OCI-LY7 (cell line): Measurements from ENCODE around the gene EYS. TPM values are rescaled to one million over a fixed set of nuclear protein-coding genes. Genes with fewer than 3 reads are reported as not detected.

Source experiments
- BruUV-seq: library from RNA; stranded (reverse); fragments of 400-500 nt; replicated peaks from 2 replicates; lab custom pipeline; 2021; lab: Mats Ljungman, UMichigan
- CTCF ChIA-PET: fragments of 300-600 bp; sonication (Branson Sonifier 250); formaldehyde crosslinking; loops from one replicate; lab custom pipeline; 2022; ENCODE audit warnings: antibody characterized with exemption; ENCODE audit not compliant: unreplicated experiment; lab: Charles Lee
- POLR2A ChIA-PET: fragments of 300-600 bp; sonication (Branson Sonifier 250); formaldehyde crosslinking; loops from one replicate; lab custom pipeline; 2022; ENCODE audit warnings: antibody characterized with exemption; lab: Charles Lee
- DNase-seq: peaks from one replicate; pipeline ENCODE4 v3.0.0-alpha.2; 2015; ENCODE audit warnings: low spot score
- H2AFZ ChIP-seq: fragments of 200-600 bp; sonication (generic), shearing (Covaris generic); 2 replicates; pipeline ENCODE4 v1.6.1; 2014; ENCODE audit warnings: mild to moderate bottlenecking, antibody characterized with exemption, low read length, moderate library complexity
- H3K27ac ChIP-seq: fragments of 200-600 bp; sonication (generic); 2 replicates; pipeline ENCODE4 v1.5.1; 2014; ENCODE audit warnings: mixed run types, low read depth, mild to moderate bottlenecking, moderate library complexity, low read length, inconsistent platforms; ENCODE audit not compliant: poor library complexity, severe bottlenecking
- H3K36me3 ChIP-seq: fragments of 200-600 bp; sonication (generic); 2 replicates; pipeline ENCODE4 v1.6.1; 2014; ENCODE audit warnings: mild to moderate bottlenecking, antibody characterized with exemption, low read length, moderate library complexity, mixed read lengths; ENCODE audit not compliant: insufficient read depth
- H3K4me1 ChIP-seq: fragments of 200-600 bp; sonication (generic); 2 replicates; pipeline ENCODE4 v1.5.1; 2014; ENCODE audit warnings: mild to moderate bottlenecking, low read length; ENCODE audit not compliant: insufficient read depth, poor library complexity, severe bottlenecking
- H3K4me2 ChIP-seq: fragments of 200-600 bp; sonication (generic); 2 replicates; pipeline ENCODE4 v1.6.1; 2014; ENCODE audit warnings: mild to moderate bottlenecking, low read length
- H3K4me3 ChIP-seq: fragments of 200-600 bp; sonication (generic); 2 replicates; pipeline ENCODE4 v1.5.1; 2014; ENCODE audit warnings: mild to moderate bottlenecking, low read depth, low read length; ENCODE audit not compliant: poor library complexity, severe bottlenecking
- H3K79me2 ChIP-seq: fragments of 200-600 bp; sonication (generic); 2 replicates; pipeline ENCODE4 v1.6.1; 2016; ENCODE audit warnings: low read depth, mild to moderate bottlenecking, low read length, moderate library complexity, mixed read lengths; ENCODE audit not compliant: insufficient read depth
- H3K9me2 ChIP-seq: fragments of 200-600 bp; sonication (generic); 2 replicates; pipeline ENCODE4 v1.6.1; 2016; ENCODE audit warnings: mild to moderate bottlenecking, low read length, mixed read lengths; ENCODE audit not compliant: insufficient read depth
- H3K9me3 ChIP-seq: fragments of 200-600 bp; sonication (generic); 2 replicates; pipeline ENCODE4 v1.6.1; 2014; ENCODE audit warnings: mild to moderate bottlenecking, mixed run types, low read length, mixed read lengths
- H4K20me1 ChIP-seq: fragments of 200-600 bp; sonication (generic); 2 replicates; pipeline ENCODE4 v1.6.1; 2014; ENCODE audit warnings: mild to moderate bottlenecking, antibody characterized with exemption, low read length, moderate library complexity, mixed read lengths; ENCODE audit not compliant: insufficient read depth
- EZH2phosphoT487 ChIP-seq: fragments of 200-600 bp; sonication (generic); IDR thresholded peaks from 2 replicates; pipeline ENCODE4 v1.6.1; 2018; ENCODE audit warnings: low read depth, borderline replicate concordance, mild to moderate bottlenecking, mixed run types, antibody characterized with exemption, low read length, moderate library complexity, mixed read lengths
- intact Hi-C: fragments of 100-400 bp; cut with micrococcal nuclease; formaldehyde crosslinking; loops from one replicate; pipeline ENCODE4 v1.10.0; 2022; ENCODE audit not compliant: unreplicated experiment
- total RNA-seq, 2 experiments: library from RNA; depleted of rRNA in 1 of 2; stranded (reverse); fragments of >200 nt in 1 of 2; shearing (Covaris generic) in 1 of 2; gene quantifications; 2 replicates each; pipeline ENCODE4 v1.2.3, GENCODE V29; 2014 to 2022
- TF ChIP-seq, protein P1 (sequence below): fragments of 200-600 bp; sonication (generic); conservative IDR thresholded peaks from 2 replicates; pipeline ENCODE4 v1.5.1; 2014; ENCODE audit warnings: mild to moderate bottlenecking, antibody characterized with exemption, low read length, moderate library complexity, mixed read lengths

The EYS gene
- total RNA-seq, 2 experiments from 2014 or later: not detected

DNA sequence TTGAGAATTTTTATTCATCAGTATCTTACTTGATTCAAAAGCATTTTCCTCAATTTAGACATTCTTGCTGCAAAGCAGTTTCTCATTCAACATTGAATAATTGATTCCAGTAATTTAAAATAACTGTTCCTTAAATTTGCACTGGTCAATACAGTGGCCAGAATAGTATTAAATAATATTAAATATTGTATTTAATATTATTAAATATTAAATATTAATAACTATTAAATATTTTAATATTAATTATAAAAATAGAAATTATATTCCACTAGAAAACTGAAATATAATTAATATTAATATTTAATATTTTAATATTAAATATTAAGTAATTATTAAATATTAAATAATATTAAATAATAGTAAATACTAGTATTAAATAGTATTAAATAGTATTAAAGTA is 758.8 kb downstream of the EYS start:
- POLR2A ChIA-PET: no interaction called here
- Histone ChIP-seq H3K79me2 (no peaks in the 10 kb centered on the region), H3K4me3 (no peak overlapping the region), H3K9me2 (no peaks in the 10 kb centered on the region), H3K36me3 (no peaks in the 10 kb centered on the region), H3K27ac (no peak overlapping the region), H3K9me3 (no peaks in the 10 kb centered on the region), H4K20me1 (no peaks in the 10 kb centered on the region), H2AFZ (no peak overlapping the region), H3K4me1 (no peaks in the 10 kb centered on the region), H3K4me2 (no peak overlapping the region)
- no peak for TF ChIP-seq EZH2phosphoT487
- TF ChIP-seq, protein P1, sequence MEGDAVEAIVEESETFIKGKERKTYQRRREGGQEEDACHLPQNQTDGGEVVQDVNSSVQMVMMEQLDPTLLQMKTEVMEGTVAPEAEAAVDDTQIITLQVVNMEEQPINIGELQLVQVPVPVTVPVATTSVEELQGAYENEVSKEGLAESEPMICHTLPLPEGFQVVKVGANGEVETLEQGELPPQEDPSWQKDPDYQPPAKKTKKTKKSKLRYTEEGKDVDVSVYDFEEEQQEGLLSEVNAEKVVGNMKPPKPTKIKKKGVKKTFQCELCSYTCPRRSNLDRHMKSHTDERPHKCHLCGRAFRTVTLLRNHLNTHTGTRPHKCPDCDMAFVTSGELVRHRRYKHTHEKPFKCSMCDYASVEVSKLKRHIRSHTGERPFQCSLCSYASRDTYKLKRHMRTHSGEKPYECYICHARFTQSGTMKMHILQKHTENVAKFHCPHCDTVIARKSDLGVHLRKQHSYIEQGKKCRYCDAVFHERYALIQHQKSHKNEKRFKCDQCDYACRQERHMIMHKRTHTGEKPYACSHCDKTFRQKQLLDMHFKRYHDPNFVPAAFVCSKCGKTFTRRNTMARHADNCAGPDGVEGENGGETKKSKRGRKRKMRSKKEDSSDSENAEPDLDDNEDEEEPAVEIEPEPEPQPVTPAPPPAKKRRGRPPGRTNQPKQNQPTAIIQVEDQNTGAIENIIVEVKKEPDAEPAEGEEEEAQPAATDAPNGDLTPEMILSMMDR: no peak
- CTCF ChIA-PET: no interaction called here
- intact Hi-C loops: no loop called here
- BruUV-seq: no TSS peak
- DNase-seq: no peak

DNA sequence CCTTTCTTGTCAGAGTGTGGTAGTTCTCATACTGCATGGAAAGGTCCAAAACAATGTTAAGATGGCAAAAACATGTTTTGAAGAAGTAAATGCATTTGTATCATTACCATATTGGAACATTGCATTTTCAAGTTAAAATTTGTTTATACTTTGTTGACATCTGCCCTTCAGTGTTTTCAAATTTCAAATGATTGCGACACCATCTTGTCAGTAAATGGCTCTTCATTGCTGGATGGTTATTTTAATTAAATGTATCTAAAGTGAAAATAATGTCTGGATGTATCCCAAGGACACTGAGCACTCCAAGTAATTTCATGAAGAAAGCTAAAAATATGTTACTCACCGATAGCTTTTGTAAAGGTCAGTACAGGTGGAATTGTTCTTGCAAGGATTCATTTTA is 761.6 kb downstream of the EYS start:
- ChIA-PET CTCF (no interaction called here), POLR2A (no interaction called here)
- H2AFZ ChIP-seq: no peak overlapping the region
- no peak overlapping the region for H3K4me2 ChIP-seq
- no peaks in the 10 kb centered on the region for H3K9me3 ChIP-seq
- TF ChIP-seq, protein P1: no peak
- no peak for TF ChIP-seq EZH2phosphoT487
- H3K27ac ChIP-seq: no peak overlapping the region
- H3K4me1 ChIP-seq: no peaks in the 10 kb centered on the region
- intact Hi-C loops: no loop called here
- no peaks in the 10 kb centered on the region for H3K9me2 ChIP-seq
- no peaks in the 10 kb centered on the region for H4K20me1 ChIP-seq
- BruUV-seq: no TSS peak
- H3K79me2 ChIP-seq: no peaks in the 10 kb centered on the region
- H3K36me3 ChIP-seq: no peaks in the 10 kb centered on the region
- no peak overlapping the region for H3K4me3 ChIP-seq
- DNase-seq: no peak

DNA sequence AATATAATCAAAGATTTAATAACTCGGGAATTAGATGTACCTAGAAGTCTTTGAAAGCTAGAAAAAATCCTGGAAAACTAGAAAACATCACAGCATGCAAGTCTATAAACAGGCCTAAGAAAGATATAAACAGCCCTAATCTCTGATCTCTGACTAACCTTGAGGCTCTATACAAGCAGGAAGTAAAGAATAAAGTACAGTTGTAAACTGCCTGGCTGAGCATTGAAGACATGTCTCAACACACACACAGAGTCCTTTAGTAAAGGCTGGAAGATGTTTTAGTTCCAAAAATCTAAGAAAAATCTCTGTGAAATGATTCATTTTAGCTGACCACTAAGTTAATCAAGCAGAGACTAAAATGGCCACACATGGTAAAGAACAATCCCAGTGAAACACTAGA is 774.5 kb downstream of the EYS start:
- BruUV-seq: no TSS peak

More for the DNA sequence above, 774.5 kb downstream of the EYS start:
- no peaks in the 10 kb centered on the region for H3K79me2 ChIP-seq
- H3K9me3 ChIP-seq: no peaks in the 10 kb centered on the region
- ChIA-PET CTCF (interaction anchor here (0.5 kb wide), 1 partner anchor 26 kb away, joined by 3 read pairs; no protein-coding TSS in a partner anchor), POLR2A (no interaction called here)
- H3K4me1 ChIP-seq: no peaks in the 10 kb centered on the region
- no peak overlapping the region for H3K27ac ChIP-seq
- no peak for TF ChIP-seq EZH2phosphoT487
- TF ChIP-seq, protein P1: no peak
- no peak overlapping the region for H3K4me2 ChIP-seq
- no peaks in the 10 kb centered on the region for H3K36me3 ChIP-seq
- no peaks in the 10 kb centered on the region for H4K20me1 ChIP-seq
- H3K9me2 ChIP-seq: no peaks in the 10 kb centered on the region
- no peak for DNase-seq
- H3K4me3 ChIP-seq: no peak overlapping the region
- no peak overlapping the region for H2AFZ ChIP-seq
- intact Hi-C loops: no loop called here
